Measurements from ENCODE around the gene DLG1. TPM values are rescaled to one million over a fixed set of nuclear protein-coding genes. Genes with fewer than 3 reads are reported as not detected.
A peak's percentile ranks its signal among the peaks of the same experiment; 100 is the strongest.

Gene DLG1
- total RNA-seq, 1 donor from 2014 or later: 138 TPM

- Histone ChIP-seq H3K9me3 (ENCODE audit: low read depth) (no peaks in the 10 kb centered on the region), H3K4me2 (no peak overlapping the region), H3F3A (ENCODE audit: low read depth) (peaks cover 2% of the 10 kb centered on the region), H4K20me1 (ENCODE audit: low read depth) (no peaks in the 10 kb centered on the region), H3K27ac (no peak overlapping the region), H3K36me3 (no peaks in the 10 kb centered on the region), H2AFZ (replicated peaks) (no peak overlapping the region), H3K4me3 (no peak overlapping the region), H3K27me3 (peaks cover 25% of the 10 kb centered on the region), H3K79me2 (ENCODE audit: low read depth) (no peaks in the 10 kb centered on the region), H3K4me1 (peaks cover 17% of the 10 kb centered on the region), H3K9ac (no peak overlapping the region)
- peak overlapping the region; percentile 29 for H3K4me3 Mint-ChIP-seq
- no peak for DNase-seq (ENCODE audit: low spot score)
- H3K9me3 Mint-ChIP-seq: no peaks in the 10 kb centered on the region
- H3K27me3 Mint-ChIP-seq (ENCODE audit: insufficient read depth, low read depth): peaks cover 7% of the 10 kb centered on the region
- no peak overlapping the region for H3K27ac Mint-ChIP-seq
- peaks cover 24% of the 10 kb centered on the region for H3K4me1 Mint-ChIP-seq
- H3K36me3 Mint-ChIP-seq: peaks cover 9% of the 10 kb centered on the region
- no peak for TF ChIP-seq EZH2phosphoT487 (IDR thresholded peaks at IDR 0.05)
- TF ChIP-seq EZH2 (IDR thresholded peaks at IDR 0.05): no peak
- TF ChIP-seq CTCF (IDR thresholded peaks at IDR 0.05): no peak
These were observed 291.0 kb downstream of the DLG1 start for GRCh38 chr3:197007296-197007940.

- Mint-ChIP-seq H3K4me3 (no peak overlapping the region), H3K27ac (no peak overlapping the region), H3K9me3 (no peaks in the 10 kb centered on the region), H3K36me3 (peaks cover 9% of the 10 kb centered on the region), H3K4me1 (peaks cover 20% of the 10 kb centered on the region), H3K27me3 (ENCODE audit: insufficient read depth, low read depth) (peaks cover 7% of the 10 kb centered on the region)
- no peak for DNase-seq (ENCODE audit: low spot score)
- Histone ChIP-seq H3K4me3 (no peak overlapping the region), H3F3A (ENCODE audit: low read depth) (peaks cover 7% of the 10 kb centered on the region), H3K27me3 (peaks cover 28% of the 10 kb centered on the region), H3K79me2 (ENCODE audit: low read depth) (no peaks in the 10 kb centered on the region), H3K9ac (no peak overlapping the region), H3K27ac (no peak overlapping the region), H4K20me1 (ENCODE audit: low read depth) (no peaks in the 10 kb centered on the region), H2AFZ (replicated peaks) (no peak overlapping the region), H3K9me3 (ENCODE audit: low read depth) (no peaks in the 10 kb centered on the region), H3K4me1 (peaks cover 12% of the 10 kb centered on the region), H3K36me3 (no peaks in the 10 kb centered on the region), H3K4me2 (no peak overlapping the region)
- no peak for TF ChIP-seq EZH2phosphoT487 (IDR thresholded peaks at IDR 0.05)
- no peak for TF ChIP-seq CTCF (IDR thresholded peaks at IDR 0.05)
- no peak for TF ChIP-seq EZH2 (IDR thresholded peaks at IDR 0.05)
These were observed 291.6 kb downstream of the DLG1 start for GRCh38 chr3:197006860-197007259.

GRCh38 chr3:197006446-197006845 lies 292.0 kb downstream of the DLG1 start:
- no peak for TF ChIP-seq EZH2 (IDR thresholded peaks at IDR 0.05)
- TF ChIP-seq CTCF (IDR thresholded peaks at IDR 0.05): no peak
- TF ChIP-seq EZH2phosphoT487 (IDR thresholded peaks at IDR 0.05): no peak
- H3K9me3 Mint-ChIP-seq: no peaks in the 10 kb centered on the region
- H3K9ac ChIP-seq: no peak overlapping the region

More at GRCh38 chr3:197006446-197006845, 292.0 kb downstream of the DLG1 start:
- Histone ChIP-seq H3K4me3 (no peak overlapping the region), H3K4me2 (no peak overlapping the region), H3K27ac (no peak overlapping the region), H4K20me1 (ENCODE audit: low read depth) (no peaks in the 10 kb centered on the region), H3K9me3 (ENCODE audit: low read depth) (no peaks in the 10 kb centered on the region), H3K4me1 (peaks cover 8% of the 10 kb centered on the region), H3K79me2 (ENCODE audit: low read depth) (no peaks in the 10 kb centered on the region), H3K36me3 (no peaks in the 10 kb centered on the region), H2AFZ (replicated peaks) (no peak overlapping the region), H3K27me3 (peaks cover 28% of the 10 kb centered on the region), H3F3A (ENCODE audit: low read depth) (peaks cover 12% of the 10 kb centered on the region)
- Mint-ChIP-seq H3K4me1 (peaks cover 20% of the 10 kb centered on the region), H3K36me3 (peaks cover 11% of the 10 kb centered on the region), H3K27ac (no peak overlapping the region), H3K27me3 (ENCODE audit: insufficient read depth, low read depth) (peaks cover 7% of the 10 kb centered on the region), H3K4me3 (no peak overlapping the region)
- no peak for DNase-seq (ENCODE audit: low spot score)

Measured in neural progenitor cell (in vitro differentiated cells).